Activated CD4-positive, alpha-beta T cell treated with anti-CD3 and anti-CD28 coated beads, Interleukin-2, amount 50 U/mL, for 1 hour (primary cell): ENCODE results near the gene DGKI.

Experiments used
- DNase-seq: peaks from one replicate; pipeline ENCODE4 v3.0.0-alpha.2; 2020

The DGKI gene

DNA sequence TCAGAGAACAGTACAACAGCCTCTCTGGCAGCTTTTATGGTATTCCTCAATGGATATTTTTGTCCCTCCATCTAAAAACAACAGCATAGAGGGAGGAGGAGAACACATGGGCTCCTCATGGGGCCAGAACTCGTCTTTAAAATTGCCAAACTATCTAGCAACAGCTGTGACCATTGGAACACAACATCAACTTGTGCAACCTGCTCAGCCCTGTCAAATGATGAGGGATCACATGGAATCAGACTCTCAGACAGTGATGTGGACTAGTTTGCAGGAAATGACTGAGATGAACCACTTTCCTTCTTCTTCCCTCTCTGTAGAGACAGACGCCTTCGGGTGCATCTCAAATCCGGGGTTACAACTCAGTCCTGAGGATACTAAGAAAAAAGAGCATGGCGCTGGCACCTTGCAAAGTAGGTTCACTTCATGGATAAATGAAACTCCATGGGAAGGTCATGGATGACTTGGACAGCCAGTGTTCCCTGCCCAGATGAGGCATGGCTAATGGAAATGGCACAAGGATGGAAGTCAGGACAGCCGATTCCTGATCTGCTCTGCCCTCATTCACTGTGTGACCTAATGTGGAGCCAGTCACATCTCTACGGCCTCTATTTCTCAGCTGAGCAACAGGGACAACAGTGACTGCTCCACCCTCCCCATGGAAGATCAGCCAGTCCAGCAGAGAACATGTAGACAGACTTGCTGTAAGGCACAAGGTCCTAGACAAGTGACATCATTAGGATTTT is 24.6 kb upstream of the DGKI start:
- DNase-seq: no peak

DNA sequence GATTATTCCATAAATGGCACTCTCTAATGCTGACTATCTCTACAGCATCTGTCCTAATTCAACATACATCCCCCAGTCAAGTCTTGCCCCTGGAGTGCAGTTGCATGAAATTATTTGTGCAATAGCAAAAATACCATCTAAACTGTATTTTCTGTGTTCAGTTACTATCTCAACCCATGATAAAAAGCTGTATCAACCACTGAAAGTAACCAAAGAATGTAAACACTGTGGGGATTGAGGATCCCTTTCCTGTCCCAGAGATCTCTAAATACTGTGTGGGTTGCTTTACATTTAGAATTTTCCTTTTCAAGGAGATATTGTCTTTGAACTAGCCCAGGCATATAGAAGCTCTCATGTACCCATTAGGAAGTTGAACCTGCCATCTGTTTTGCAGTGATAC is 23.9 kb upstream of the DGKI start:
- DNase-seq: no peak

- no peak for DNase-seq
Observed at GRCh38 chr7:137870078-137870477, 23.3 kb upstream of the DGKI start.

DNA sequence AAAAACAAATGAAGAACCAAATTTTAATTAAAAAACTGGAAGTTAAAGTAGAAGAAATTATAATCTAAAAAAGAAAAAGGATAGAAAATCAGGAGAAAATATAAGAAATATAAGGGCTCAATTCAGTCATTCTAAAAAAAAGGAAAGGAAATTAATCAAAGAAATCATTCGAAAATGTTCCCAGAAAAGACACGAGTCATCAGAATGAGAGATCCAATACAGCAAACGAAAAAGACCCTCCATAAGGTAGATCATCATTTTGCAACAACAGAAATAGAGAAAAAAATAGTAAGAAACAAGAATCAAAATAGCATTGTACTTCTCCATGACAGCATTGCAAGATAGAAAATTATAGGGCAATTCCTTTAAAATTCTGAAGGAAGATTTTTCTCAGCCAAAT is 22.5 kb upstream of the DGKI start:
- no peak for DNase-seq

GRCh38 chr7:137867289-137867688 is 20.5 kb upstream of the DGKI start:
- DNase-seq: no peak

DNA sequence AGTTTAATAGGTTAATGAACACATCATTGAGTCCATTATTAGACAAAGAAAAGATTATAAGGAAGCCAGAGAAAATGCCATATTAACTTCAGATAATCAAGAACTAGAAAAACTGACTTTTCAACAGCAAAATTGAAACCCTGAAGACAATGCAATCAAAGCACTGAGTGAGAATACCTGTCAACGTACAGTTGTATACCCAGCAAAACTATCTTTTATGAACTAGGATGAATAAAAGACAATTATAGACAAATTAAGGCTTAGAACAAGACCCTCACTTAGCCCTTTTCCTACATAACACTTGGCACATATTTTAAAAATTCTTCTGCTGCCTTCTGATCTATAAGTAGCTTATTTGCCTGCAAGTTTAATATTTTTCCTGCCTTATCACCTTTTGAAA is 19.0 kb upstream of the DGKI start:
- DNase-seq: no peak

GRCh38 chr7:137862964-137863363 is 16.2 kb upstream of the DGKI start:
- DNase-seq: no peak

- DNase-seq: no peak
Observed at GRCh38 chr7:137862358-137862757, 15.6 kb upstream of the DGKI start.

DNA sequence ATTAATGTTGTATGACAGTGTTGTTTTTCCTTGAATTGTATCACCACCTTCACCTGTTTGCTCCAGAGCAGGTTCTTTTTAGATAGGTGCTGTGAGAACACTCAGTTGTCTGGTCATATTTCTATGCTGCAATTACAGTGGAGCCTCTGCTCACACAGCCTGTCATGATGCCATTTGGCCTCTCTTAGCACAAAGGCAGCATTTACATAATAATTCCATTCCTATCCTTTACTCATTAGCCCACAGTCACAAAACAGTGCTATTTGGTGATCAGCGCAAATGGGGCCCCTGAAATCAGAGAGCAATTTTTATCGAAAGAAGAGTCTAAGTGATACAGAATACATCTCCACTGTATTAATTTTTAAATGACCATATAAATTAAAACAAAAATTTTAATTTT is 13.8 kb upstream of the DGKI start:
- DNase-seq: no peak

- no peak for DNase-seq
Observed at GRCh38 chr7:137853053-137853452, 6.3 kb upstream of the DGKI start.

DNA sequence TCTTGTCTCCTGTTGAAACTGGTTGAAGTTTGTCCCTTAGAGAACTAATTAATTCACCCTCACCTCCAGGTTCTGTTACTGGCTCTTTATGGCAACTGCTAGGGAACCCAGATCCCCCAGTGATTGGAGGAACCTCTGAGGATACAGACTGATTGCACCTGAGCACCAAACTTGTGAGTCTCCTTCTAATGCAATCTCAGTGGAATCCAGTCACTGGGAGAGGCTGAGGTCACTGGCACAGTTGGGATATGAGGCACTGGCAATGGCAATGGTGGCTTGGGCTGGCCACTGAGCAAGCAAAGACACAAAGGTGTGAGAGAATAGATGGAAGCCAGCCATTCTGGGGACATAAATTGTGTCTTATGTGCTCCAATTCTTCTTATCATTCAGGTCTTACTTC is 5.3 kb upstream of the DGKI start:
- no peak for DNase-seq

DNA sequence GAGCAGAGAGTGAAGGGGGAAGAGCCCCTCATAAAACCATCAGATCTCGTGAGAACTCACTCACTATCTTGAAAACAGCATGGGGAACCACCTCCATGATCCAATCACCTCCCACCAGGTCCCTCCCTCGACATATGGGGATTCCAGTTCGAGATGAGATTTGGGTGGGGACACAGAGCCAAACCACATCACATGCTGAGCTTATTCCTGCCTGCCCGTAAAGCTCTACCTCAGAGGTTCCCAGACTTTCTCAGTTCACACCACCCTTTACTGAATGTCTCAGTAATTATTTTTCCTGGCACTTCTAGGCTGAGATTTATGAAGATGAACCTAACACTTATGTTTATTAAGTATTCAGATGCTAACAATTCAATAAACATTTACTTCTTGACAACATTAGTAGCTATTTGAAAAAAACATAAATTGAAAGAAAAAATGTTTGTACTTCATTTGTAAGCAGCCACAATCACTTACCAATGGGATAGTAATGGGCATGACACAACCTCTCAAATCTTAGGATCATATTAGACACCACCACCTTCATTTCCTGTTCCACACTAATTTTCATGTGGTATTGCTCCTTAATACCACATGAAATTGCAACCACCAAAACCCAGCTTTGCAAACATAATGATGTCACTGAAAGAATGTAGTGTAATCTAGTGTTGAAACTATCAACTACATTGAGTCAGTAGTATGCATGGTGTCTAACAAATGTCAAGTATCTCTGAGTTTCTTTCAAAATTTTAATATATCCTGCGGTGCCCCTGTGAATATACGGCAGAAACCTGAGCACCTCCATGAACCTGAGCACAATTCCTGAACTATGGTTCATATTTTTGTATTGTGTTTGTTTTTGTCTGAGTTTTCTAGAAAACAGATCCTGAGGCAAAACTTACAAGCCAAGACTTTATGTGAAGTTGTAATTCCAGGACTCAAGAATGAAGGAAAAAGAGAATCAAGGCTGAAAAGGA is 4.5 kb upstream of the DGKI start:
- DNase-seq: no peak

- no peak for DNase-seq
Observed at GRCh38 chr7:137850571-137850970, 3.8 kb upstream of the DGKI start.

GRCh38 chr7:137848095-137848494 is 1.3 kb upstream of the DGKI start:
- DNase-seq: no peak

GRCh38 chr7:137847568-137848050 is 835 bp upstream of the DGKI start:
- DNase-seq: no peak

- DNase-seq: no peak
Observed at GRCh38 chr7:137846549-137846826, 286 bp downstream of the DGKI start.

GRCh38 chr7:137844677-137845425 is 1.9 kb downstream of the DGKI start:
- DNase-seq: no peak

GRCh38 chr7:137839903-137840779 is 6.6 kb downstream of the DGKI start:
- DNase-seq: no peak

- DNase-seq: no peak
Observed at GRCh38 chr7:137838706-137839315, 8.0 kb downstream of the DGKI start.

- no peak for DNase-seq
Observed at GRCh38 chr7:137836541-137836940, 10.2 kb downstream of the DGKI start.

- no peak for DNase-seq
Observed at GRCh38 chr7:137836113-137836509, 10.7 kb downstream of the DGKI start.

DNA sequence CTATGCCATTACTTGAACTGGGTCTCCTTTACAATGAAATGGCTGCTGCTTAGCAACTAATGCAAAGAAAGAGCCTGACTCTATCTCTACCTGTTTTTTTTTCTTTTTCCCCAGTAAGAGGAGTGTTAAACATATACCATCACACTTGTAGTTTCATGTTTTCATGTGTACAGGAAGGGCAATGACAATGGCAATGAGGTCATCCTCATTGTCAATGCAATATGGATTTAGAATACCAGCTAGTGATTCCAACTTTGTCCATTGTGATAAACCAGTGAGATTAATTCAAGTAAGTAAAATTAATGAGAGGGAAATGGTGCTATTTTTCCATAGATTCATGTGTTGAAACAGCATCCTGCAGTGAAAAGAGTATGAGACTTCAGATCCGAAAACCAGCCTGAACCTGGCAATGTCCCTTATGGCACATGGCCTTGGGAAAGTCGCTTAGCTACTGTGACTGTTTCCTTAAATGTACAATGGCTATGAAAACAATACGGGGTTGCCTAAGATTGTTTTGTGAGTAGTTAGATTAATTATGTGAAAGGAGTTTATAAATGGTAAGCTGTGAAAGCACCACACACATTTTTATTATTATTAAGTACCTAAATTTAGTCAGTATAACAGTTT is 11.2 kb downstream of the DGKI start:
- DNase-seq: no peak
